OCI-LY3 (cell line): ENCODE results near the gene AIF1.

ENCODE experiments used
- H2AFZ ChIP-seq: fragments of 200-600, 300-600 bp; shearing (Covaris generic); 2 replicates; pipeline ENCODE4 v1.6.0; 2014; ENCODE audit warnings: antibody characterized with exemption, low read depth, low read length
- H3K27ac ChIP-seq: fragments of 200-600, 300-600 bp; sonication (generic); 2 replicates; pipeline ENCODE4 v1.5.1; 2014; ENCODE audit warnings: mild to moderate bottlenecking, low read length, moderate library complexity, mixed read lengths
- H3K27me3 ChIP-seq: fragments of 200-600, 300-600 bp; sonication (generic); 2 replicates; pipeline ENCODE4 v1.6.1; 2014; ENCODE audit warnings: low read depth, low read length, mixed read lengths
- H3K36me3 ChIP-seq: fragments of 200-600, 300-600 bp; sonication (generic); replicated peaks from 2 replicates; pipeline ENCODE3; 2014; ENCODE audit warnings: low read depth, low read length, mixed read lengths
- H3K4me1 ChIP-seq: fragments of 300-600, 200-600 bp; sonication (generic); 2 replicates; pipeline ENCODE4 v1.6.1; 2014; ENCODE audit warnings: low read length, mixed read lengths
- H3K4me2 ChIP-seq: fragments of 200-600, 300-600 bp; sonication (generic); 2 replicates; pipeline ENCODE4 v1.6.1; 2014; ENCODE audit warnings: low read length, mixed read lengths
- H3K4me3 ChIP-seq: fragments of 300-600, 200-600 bp; sonication (generic); 2 replicates; pipeline ENCODE4 v1.5.1; 2014; ENCODE audit warnings: antibody characterized with exemption, mild to moderate bottlenecking, low read length, moderate library complexity
- H3K79me2 ChIP-seq: fragments of 300-600, 200-600 bp; shearing (Covaris generic); 2 replicates; pipeline ENCODE4 v1.6.1; 2014; ENCODE audit warnings: mild to moderate bottlenecking, low read length, mixed read lengths
- H3K9ac ChIP-seq: fragments of 300-600, 200-600 bp; shearing (Covaris generic); 2 replicates; pipeline ENCODE4 v1.6.0; 2014; ENCODE audit warnings: mild to moderate bottlenecking, low read length, moderate library complexity
- H3K9me3 ChIP-seq: fragments of 200-600, 300-600 bp; shearing (Covaris generic); 2 replicates; pipeline ENCODE4 v1.6.1; 2014; ENCODE audit warnings: low read length, mixed read lengths; ENCODE audit not compliant: insufficient read depth
- H4K20me1 ChIP-seq: fragments of 200-600, 300-600 bp; sonication (generic); 2 replicates; pipeline ENCODE4 v1.6.1; 2016; ENCODE audit warnings: low read length, mixed read lengths; ENCODE audit not compliant: insufficient read depth
- CTCF ChIP-seq: fragments of 200-600, 300-600 bp; sonication (generic); IDR thresholded peaks from 2 replicates; pipeline ENCODE4 v1.5.1; 2014; ENCODE audit warnings: antibody characterized with exemption, low read length, low read depth
- EZH2phosphoT487 ChIP-seq: fragments of 200-600 bp; shearing (Covaris generic); IDR thresholded peaks from 2 replicates; pipeline ENCODE4 v1.6.1; 2018; ENCODE audit warnings: antibody characterized with exemption, mixed run types, low read depth

AIF1 gene

GRCh38 chr6:31575952-31576685 lies 38.9 kb upstream of the AIF1 start:
- Histone ChIP-seq H3K9me3 (no peaks in the 10 kb centered on the region), H4K20me1 (peaks cover 26% of the 10 kb centered on the region), H3K36me3 (peaks cover 52% of the 10 kb centered on the region), H3K9ac (peak overlapping the region; percentile 92), H3K4me3 (peak overlapping the region; percentile 98), H3K4me2 (peak overlapping the region; percentile 100), H3K79me2 (peaks cover 99% of the 10 kb centered on the region), H2AFZ (no peak overlapping the region), H3K4me1 (peaks cover 53% of the 10 kb centered on the region), H3K27ac (peak overlapping the region; percentile 100), H3K27me3 (no peaks in the 10 kb centered on the region)
- no peak for TF ChIP-seq EZH2phosphoT487

GRCh38 chr6:31576897-31577578 lies 38.0 kb upstream of the AIF1 start:
- Histone ChIP-seq H2AFZ (no peak overlapping the region), H3K9ac (peak overlapping the region; percentile 92), H3K27ac (peak overlapping the region; percentile 100), H3K4me2 (peak overlapping the region; percentile 100), H3K36me3 (peaks cover 61% of the 10 kb centered on the region), H3K4me3 (peak overlapping the region; percentile 98), H3K9me3 (no peaks in the 10 kb centered on the region), H3K4me1 (peaks cover 47% of the 10 kb centered on the region), H3K79me2 (peaks cover 99% of the 10 kb centered on the region), H4K20me1 (peaks cover 26% of the 10 kb centered on the region), H3K27me3 (no peaks in the 10 kb centered on the region)
- TF ChIP-seq EZH2phosphoT487 (no peak), CTCF (no peak)

- Histone ChIP-seq H3K9me3 (no peaks in the 10 kb centered on the region), H3K4me2 (peak overlapping the region; percentile 100), H4K20me1 (peaks cover 26% of the 10 kb centered on the region), H3K9ac (peak overlapping the region; percentile 92), H3K27me3 (no peaks in the 10 kb centered on the region), H3K79me2 (peaks cover 99% of the 10 kb centered on the region), H3K4me1 (peaks cover 52% of the 10 kb centered on the region), H3K4me3 (peak overlapping the region; percentile 98), H2AFZ (no peak overlapping the region), H3K36me3 (peaks cover 59% of the 10 kb centered on the region), H3K27ac (peak overlapping the region; percentile 100)
- TF ChIP-seq EZH2phosphoT487: no peak
- no peak for TF ChIP-seq CTCF
Observed at GRCh38 chr6:31577579-31577966, 37.5 kb upstream of the AIF1 start.

GRCh38 chr6:31578184-31579118 lies 36.6 kb upstream of the AIF1 start:
- Histone ChIP-seq H3K36me3 (peaks cover 50% of the 10 kb centered on the region), H4K20me1 (peaks cover 26% of the 10 kb centered on the region), H3K27ac (peak overlapping the region; percentile 100), H3K9me3 (no peaks in the 10 kb centered on the region), H3K27me3 (no peaks in the 10 kb centered on the region), H3K4me3 (peak overlapping the region; percentile 98), H3K4me2 (peak overlapping the region; percentile 100), H3K79me2 (peaks cover 96% of the 10 kb centered on the region), H2AFZ (no peak overlapping the region), H3K9ac (peak overlapping the region; percentile 92), H3K4me1 (peaks cover 50% of the 10 kb centered on the region)
- TF ChIP-seq CTCF: no peak
- no peak for TF ChIP-seq EZH2phosphoT487
